HG03045 (cell line): Measurements from ENCODE around the gene LUZP1.
"Not testable (repeated sequence)": the region's sequence is repeated elsewhere in the genome, so short reads cannot be mapped to it uniquely, and the experiment has no call there.

Experiments used
- ATAC-seq: cut with Tn5 transposase; IDR thresholded peaks from one replicate; pipeline ENCODE4 v1.9.1; 2021; ENCODE audit warnings: mild to moderate bottlenecking, moderate library complexity; ENCODE audit not compliant: unreplicated experiment

The LUZP1 gene

DNA sequence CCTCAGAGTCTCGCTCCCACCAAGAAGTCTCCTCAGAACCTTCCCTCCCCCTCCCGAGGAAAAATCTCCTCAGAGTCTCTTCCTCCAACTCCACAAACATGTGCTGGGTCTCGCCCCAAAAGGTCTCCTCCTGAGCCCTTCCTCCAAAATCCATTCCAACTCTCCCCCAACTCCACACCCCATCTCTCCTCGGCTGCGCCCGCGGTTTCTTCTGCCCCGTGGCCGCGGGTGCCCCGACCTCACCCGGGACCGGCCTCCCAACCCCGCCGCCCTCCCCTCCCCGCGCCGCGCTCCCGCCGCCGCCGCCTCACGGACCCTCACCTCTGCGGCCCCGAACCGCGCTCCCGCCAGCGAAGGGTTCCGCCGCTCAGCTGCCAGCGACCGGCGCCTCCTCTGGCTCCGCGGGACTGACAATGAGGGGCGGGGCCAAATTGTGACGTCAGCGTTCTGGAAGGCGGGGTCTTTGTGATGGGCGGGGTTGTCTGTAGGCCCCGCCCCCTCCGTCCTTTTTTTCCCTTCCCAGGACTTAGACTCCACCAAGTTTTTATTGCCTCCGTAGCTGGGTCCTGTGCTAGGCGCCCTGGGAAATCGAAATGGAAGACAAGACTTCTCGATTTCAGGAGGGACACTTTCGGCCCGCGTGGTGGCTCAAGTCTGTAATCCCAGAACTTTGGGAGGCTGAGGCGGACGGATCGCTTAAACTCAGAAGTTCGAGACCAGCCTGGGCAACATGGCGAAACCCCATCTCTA, at the start of gene LUZP1:
Gene LUZP1, minus strand, starts transcription at position 412 of the 750 bp plus-strand sequence.
- ATAC-seq = peak; percentile 71

DNA sequence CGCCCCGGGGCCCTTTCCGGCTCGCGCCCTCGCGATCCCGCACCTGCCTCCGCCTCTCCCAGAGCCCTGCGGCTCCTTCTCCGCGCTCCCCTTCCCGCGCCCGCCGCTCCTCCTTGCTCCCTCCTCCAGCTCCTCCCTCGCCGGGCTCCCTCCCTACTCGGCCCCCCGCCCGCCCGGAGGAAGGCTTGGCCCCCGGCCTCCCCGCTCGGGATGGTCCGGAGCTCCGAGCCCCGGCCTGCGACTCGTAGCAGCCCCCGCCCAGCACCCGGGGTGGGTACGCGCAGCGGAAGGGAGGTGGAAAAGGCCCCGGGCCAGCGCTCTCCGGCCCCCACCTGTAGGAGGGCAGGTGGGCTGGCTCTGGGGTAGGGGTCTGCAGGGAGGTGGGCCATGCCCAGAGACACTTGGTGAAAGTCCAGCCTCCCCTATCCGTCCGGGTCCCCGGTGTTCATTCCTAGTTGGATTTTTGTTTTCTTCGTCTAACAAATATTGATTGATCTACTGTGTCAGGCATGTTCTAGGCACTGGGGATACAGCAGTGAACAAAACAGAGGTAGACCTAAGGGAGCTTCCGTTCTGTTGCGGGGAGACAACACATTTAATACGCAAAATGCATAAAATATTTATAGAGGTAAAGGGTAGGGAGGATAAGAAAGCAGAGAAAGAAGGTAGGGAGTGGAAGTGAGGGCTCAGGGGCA, 48.9 kb upstream of the LUZP1 start, which contains the start of gene HTR1D:
Gene HTR1D, minus strand, starts transcription at position 82 of the 695 bp plus-strand sequence. CDS start 23,283 bp downstream, outside the sequence.
- no peak for ATAC-seq

DNA sequence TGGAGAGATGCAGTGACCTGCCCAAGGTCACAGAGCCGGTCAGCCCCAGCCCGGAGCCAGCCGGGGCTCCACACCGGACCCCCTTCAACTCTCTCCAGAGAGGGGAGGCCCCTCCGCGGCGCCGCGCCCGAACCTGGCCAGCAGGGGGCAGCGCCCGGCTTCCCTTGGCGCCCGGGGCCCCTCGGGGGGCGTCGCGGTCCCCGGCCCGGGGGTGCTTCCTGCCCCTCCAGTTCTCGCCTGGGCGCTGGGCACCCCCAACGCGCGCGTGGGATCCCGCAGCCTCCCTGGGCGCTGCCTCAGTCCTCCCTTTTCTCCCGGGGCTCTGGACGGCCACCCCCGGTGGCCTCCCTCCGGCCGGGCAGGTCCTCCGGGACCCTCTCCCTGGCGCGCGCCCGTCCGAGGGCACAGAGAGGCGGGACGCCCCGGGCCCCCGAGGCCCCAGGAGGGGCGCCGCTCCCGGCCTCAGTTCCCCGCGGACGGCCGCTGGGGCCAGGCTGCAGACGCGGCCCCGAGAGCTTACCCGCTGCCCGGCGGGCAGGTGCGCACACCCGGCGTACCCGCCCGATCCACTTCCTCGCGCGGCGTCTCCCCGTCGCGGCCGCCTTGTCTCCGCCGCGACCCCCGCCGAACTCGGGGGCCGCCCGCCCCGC, 48.2 kb upstream of the LUZP1 start:
- no peak for ATAC-seq

DNA sequence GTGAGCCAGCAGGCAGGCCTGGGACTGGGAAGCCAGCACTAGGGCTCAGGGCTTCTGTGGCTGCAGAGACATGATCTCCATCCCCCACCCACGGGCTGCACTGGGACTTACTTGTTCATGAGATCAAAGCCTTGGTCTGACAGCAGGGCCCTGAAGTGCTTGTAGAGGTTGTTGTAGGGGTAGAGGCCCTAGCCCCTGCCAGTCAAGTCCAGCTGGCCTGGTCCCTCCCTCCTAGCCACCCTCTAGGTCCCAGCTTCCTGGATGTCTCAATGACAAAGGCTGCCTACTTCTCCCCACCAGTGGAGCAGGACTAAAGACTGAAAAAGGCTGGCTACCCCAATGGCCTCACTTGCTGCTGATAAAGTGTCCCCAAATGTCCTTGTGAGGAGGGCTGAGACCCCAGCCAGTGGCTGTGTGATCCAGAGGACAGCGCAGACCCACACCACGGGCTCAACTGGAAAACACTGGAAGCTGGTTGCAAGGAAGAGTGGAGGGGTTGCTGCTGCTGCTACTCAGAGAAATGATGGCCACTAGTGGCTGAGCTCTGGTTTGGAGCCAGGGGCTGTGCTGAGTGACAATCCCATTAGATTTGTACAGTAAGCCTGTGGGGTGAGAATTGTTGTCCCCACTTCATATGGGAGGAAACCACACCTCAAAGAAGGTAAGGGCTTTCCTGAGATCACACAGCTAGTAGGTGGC, 47.2 kb upstream of the LUZP1 start:
- ATAC-seq = no peak

- ATAC-seq = no peak
Measured at GRCh38 chr1:23215291-23215690, 46.6 kb upstream of the LUZP1 start.

DNA sequence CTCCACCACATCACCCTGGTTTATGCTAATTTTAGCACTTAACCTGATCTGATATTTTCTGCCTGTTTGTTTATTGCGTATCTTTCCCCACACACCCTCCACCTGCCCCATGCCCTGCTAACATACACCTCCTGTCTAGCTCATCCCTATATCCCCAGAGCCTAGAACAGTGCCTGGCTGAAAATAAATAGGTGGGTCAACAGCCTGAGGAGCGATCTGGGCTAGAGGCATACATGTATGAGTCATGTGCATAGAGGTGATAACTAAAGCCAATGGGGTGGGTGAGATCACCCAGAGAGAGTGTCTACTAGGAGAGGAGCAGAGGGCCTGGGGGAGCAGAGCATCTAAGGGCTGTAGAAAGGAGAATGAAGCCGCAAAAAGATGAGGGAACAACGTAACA, 46.0 kb upstream of the LUZP1 start:
- no peak for ATAC-seq

- no peak for ATAC-seq
Measured at GRCh38 chr1:23211955-23212354, 43.3 kb upstream of the LUZP1 start.

- no peak for ATAC-seq
Measured at GRCh38 chr1:23210963-23211362, 42.3 kb upstream of the LUZP1 start.

DNA sequence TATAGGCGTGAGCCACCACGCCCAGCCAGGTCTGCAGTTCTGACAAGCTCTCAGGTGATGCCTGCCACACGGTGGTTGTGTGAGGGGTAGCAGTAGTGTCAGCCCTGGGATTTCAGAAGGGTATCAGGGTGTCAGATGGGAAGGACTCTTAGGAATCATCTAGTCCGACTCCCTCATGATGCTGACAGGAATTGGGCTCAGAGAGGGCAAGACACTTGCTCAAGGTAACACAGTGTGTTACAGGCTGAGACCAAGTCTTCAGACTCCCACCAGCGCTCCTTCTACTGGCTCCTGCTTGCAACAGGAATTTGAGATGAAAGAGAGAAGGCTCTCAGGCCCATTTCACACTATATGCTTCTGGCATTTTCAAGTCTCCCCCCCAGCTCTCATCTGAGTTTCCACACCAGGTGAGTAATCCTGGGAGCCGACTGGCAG, 41.7 kb upstream of the LUZP1 start:
- ATAC-seq = no peak

DNA sequence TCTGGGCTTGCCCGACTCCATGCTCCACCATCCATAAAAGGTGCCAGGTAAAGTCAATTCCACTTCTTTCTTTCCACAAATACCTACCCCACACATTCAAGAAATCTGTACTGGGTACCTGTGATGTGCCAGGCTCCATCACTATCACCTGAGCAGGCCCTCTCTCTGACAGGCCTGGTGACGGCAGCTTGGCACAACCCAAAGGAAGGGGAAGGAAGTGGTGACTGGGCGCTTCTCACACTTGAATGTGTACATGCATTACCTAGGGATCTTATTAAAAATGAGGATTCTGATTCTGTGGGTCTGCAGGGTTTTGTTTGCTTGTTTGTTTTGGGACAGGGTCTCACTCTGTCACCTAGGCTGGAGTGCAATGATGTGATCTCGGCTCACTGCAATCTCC, 41.1 kb upstream of the LUZP1 start:
- no peak for ATAC-seq

GRCh38 chr1:23208527-23208926, 39.9 kb upstream of the LUZP1 start:
- no peak for ATAC-seq

DNA sequence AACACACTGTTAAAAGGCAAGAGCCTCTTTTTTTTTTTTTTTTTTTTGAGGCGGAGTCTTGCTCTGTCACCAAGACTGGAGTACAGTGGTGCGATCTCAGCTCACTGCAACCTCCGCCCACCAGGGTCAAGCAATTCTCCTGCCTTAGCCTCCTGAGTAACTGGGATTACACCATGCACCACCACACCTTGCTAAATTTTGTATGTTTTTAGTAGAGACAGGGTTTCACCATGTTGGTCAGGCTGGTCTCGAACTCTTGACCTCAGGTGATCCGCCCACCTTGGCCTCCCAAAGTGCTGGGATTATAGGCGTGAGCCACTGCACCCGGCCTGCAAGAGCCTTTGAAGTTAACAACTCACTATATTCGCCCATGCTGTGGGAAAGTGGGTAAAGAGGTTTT, 39.1 kb upstream of the LUZP1 start:
- not testable (repeated sequence) for ATAC-seq

DNA sequence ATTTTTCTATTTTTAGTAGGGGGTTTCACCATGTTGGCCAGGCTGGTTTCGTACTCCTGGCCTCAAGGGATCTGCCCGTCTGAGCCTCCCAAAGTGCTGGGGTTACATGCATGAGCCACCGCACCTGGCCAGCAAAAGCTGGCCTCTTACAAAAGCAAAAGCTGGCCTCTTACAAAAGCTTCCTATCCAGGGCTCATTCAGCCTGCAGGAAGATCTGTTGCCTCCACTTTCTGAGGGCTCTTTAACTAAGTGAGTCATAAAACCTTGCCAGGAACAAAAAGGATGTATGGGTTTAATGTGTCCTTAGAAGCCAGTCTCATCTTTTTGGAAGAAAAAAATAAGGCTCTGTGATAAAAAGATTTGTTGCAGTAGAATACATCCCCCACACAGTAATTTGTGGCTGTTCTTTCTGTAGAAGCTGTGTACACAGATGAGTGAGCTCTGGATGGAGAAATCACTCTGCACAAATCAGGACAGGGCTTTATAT, 33.6 kb upstream of the LUZP1 start:
- no peak for ATAC-seq

- no peak for ATAC-seq
Measured at GRCh38 chr1:23200883-23201282, 32.2 kb upstream of the LUZP1 start.

GRCh38 chr1:23198373-23198772, 29.7 kb upstream of the LUZP1 start:
- no peak for ATAC-seq

GRCh38 chr1:23196627-23197328, 28.1 kb upstream of the LUZP1 start:
- no peak for ATAC-seq

DNA sequence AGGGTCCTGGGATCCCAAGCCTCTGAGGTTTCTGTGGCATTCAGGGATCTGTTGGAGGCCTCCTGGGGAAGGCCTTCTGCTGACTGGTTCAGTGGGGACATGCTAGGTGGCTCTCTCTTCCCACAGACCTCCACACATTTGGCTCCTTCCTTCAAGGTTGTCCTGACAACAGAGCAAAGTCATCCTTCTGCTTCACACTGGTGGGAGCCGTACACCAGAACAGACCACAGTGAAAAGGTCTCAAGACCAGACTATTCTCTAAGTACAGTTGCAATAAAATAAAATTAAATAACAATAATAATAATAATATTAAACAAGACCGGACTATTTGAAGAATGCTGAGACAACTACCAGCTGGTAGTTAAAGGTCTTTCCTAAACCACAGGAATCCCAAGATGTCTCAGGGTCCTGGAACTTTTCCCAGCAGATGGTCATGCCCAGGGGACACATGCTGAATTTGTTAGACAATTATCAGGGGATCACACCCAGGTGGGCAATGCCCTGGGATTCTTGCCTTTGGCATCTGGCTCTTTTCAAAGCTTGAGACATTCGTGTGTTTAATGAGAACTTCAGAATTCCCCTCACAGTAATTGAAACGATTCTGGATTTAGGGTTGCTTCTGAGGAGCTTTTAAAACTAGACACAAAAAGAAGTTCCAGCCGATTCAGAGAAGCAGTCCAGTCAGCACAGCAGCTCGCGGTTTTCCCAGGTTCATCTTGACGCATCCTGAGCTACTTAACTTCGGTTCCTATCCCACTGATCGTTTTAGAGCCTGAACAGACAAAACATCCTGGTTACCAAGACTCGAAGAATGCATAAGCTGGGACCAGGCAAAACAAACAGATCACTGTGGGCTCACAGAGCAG, 25.7 kb upstream of the LUZP1 start:
- ATAC-seq = no peak

DNA sequence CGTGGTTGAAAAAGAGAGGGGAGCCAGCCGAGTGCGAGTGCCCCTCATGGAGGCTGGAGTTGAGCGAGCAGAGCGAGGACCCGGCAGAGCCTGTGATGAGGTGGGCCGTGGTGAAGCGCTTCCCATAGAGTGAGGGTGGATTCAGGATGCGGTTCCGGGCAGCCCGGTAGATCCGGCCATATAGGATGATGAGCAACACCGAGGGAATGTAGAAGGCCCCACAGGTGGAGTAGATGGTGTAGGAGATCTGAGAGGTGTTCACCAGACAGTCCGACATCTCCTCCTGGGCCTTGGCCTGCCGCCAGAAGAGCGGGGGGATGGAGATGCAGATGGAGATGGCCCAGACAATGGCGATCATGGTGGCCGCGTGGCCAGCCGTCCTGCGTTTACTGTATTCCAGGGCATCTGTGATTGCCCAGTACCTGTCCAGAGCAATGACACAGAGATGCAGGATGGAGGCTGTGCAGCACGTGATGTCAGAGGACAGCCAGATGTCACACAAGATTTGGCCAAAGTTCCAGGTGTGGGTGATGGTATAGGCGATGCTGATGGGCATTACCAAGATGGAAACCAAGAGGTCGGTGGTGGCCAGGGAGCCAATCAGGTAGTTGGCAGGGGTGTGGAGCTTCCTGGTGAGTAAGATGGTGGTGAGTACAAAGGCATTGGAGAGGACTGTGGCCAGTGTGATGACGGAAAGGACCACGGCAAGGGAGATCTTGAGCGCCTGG, 24.9 kb upstream of the LUZP1 start:
- ATAC-seq = no peak

GRCh38 chr1:23191199-23191598, 22.5 kb upstream of the LUZP1 start:
- no peak for ATAC-seq
